ENCODE data around the gene PNMA1. TPM values are rescaled to one million over a fixed set of nuclear protein-coding genes. Genes with fewer than 3 reads are reported as not detected.

Gene PNMA1
- total and polyA plus RNA-seq, 9 of the 15 experiments (the other 6 are each of a cell fraction or from before 2014, with no cell fraction given): 1.7 to 26.4 (median 8.7) TPM

- TF ChIP-seq MLX (CRISPR knock-in tag; conservative IDR thresholded peaks at IDR 0.05) (no peak), RAD51 (IDR thresholded peaks at IDR 0.05; ENCODE audit: borderline replicate concordance, low read depth) (no peak), STAT6 (CRISPR knock-in tag; IDR thresholded peaks at IDR 0.05) (no peak), TCF7 (IDR thresholded peaks at IDR 0.05; ENCODE audit: borderline replicate concordance) (0 out of 2 replicates have a peak, but pooled peaks have one; percentile 23), CEBPG (CRISPR knock-in tag; IDR thresholded peaks at IDR 0.05) (no peak), CEBPG (tag; conservative IDR thresholded peaks at IDR 0.05 in 1 of 2, IDR thresholded peaks at IDR 0.05 in 1 of 2) (no peak), CREB1 (IDR thresholded peaks at IDR 0.05) (0 out of 2 replicates have a peak, but pooled peaks have one; percentile 23), CREB1 (CRISPR knock-in tag; IDR thresholded peaks at IDR 0.05) (no peak), ZNF263 (CRISPR knock-in tag; IDR thresholded peaks at IDR 0.05; ENCODE audit: borderline replicate concordance) (no peak), ZNF584 (CRISPR knock-in tag; IDR thresholded peaks at IDR 0.05; ENCODE audit: low read depth) (no peak), RCOR1 (IDR thresholded peaks at IDR 0.05; ENCODE audit: borderline replicate concordance in 1 of 2, low read depth in 2 of 2, low read length in 2 of 2) (0 out of 4 replicates have a peak, but pooled peaks of 1 of the 2 experiments have one; percentile 32), ZNF282 (CRISPR knock-in tag; IDR thresholded peaks at IDR 0.05) (no peak), SP1 (CRISPR knock-in tag; IDR thresholded peaks at IDR 0.05) (no peak), ZNF609 (CRISPR knock-in tag; IDR thresholded peaks at IDR 0.05; ENCODE audit: borderline replicate concordance) (no peak), ZNF143 (CRISPR knock-in tag; IDR thresholded peaks at IDR 0.05) (no peak), CEBPB (tag; IDR thresholded peaks at IDR 0.05) (no peak), ZNF134 (CRISPR knock-in tag; conservative IDR thresholded peaks at IDR 0.05) (no peak), MCM3 (IDR thresholded peaks at IDR 0.05) (no peak), SNRNP70 (optimal IDR thresholded peaks at IDR 0.05; ENCODE audit: low read depth, low read length) (no peak), BHLHE40 (IDR thresholded peaks at IDR 0.05; ENCODE audit: low read length) (no peak), TAF15 (IDR thresholded peaks at IDR 0.05; ENCODE audit: low read depth, low read length) (no peak)
These were observed 39.1 kb upstream of the PNMA1 start (continued) for GRCh38 chr14:73753124-73753886.
